HEK293 (cell line): ENCODE data around the gene CAMK2D.

Experiments used
- KLF7 ChIP-seq: fragments of 450-650 bp; formaldehyde crosslinking; IDR thresholded peaks from 2 replicates; pipeline ENCODE4 v1.5.1; 2016; ENCODE audit warnings: missing biosample characterization, missing genetic modification characterization, borderline replicate concordance
- KLF9 ChIP-seq: fragments of 450-650 bp; formaldehyde crosslinking; IDR thresholded peaks from 2 replicates; pipeline ENCODE4 v1.5.1; 2016; ENCODE audit warnings: missing biosample characterization, missing genetic modification characterization, low read depth
- SETDB1 ChIP-seq: IDR thresholded peaks from one replicate; pipeline ENCODE4 v1.6.1; 2017; ENCODE audit warnings: mild to moderate bottlenecking, low read length, moderate library complexity, mixed read lengths; ENCODE audit not compliant: insufficient read length
- SP7 ChIP-seq: fragments of 450-650 bp; formaldehyde crosslinking; IDR thresholded peaks from 2 replicates; pipeline ENCODE4 v1.5.1; 2016; ENCODE audit warnings: missing biosample characterization, missing genetic modification characterization
- ZBTB17 ChIP-seq: fragments of 450-650 bp; formaldehyde crosslinking; IDR thresholded peaks from 2 replicates; pipeline ENCODE4 v1.5.1; 2016; ENCODE audit warnings: missing biosample characterization, missing genetic modification characterization
- ZNF2 ChIP-seq: fragments of 450-650 bp; formaldehyde crosslinking; IDR thresholded peaks from 2 replicates; pipeline ENCODE4 v1.5.1; 2016; ENCODE audit warnings: missing biosample characterization, missing genetic modification characterization
- ZNF214 ChIP-seq: fragments of 450-650 bp; formaldehyde crosslinking; IDR thresholded peaks from 2 replicates; pipeline ENCODE4 v1.5.1; 2017; ENCODE audit warnings: missing biosample characterization, mild to moderate bottlenecking, missing genetic modification characterization, borderline replicate concordance
- ZNF223 ChIP-seq: fragments of 450-650 bp; formaldehyde crosslinking; IDR thresholded peaks from 2 replicates; pipeline ENCODE4 v1.5.1; 2016; ENCODE audit warnings: missing biosample characterization, missing genetic modification characterization
- ZNF324 ChIP-seq: fragments of 450-650 bp; formaldehyde crosslinking; IDR thresholded peaks from 2 replicates; pipeline ENCODE4 v1.5.1; 2016; ENCODE audit warnings: missing biosample characterization, missing genetic modification characterization
- ZNF394 ChIP-seq: fragments of 450-650 bp; formaldehyde crosslinking; IDR thresholded peaks from 2 replicates; pipeline ENCODE4 v1.5.1; 2016; ENCODE audit warnings: missing biosample characterization, missing genetic modification characterization, mild to moderate bottlenecking, moderate library complexity, borderline replicate concordance
- ZNF48 ChIP-seq: fragments of 450-650 bp; formaldehyde crosslinking; IDR thresholded peaks from 2 replicates; pipeline ENCODE4 v1.5.1; 2016; ENCODE audit warnings: missing biosample characterization, missing genetic modification characterization
- ZNF558 ChIP-seq: fragments of 450-650 bp; formaldehyde crosslinking; IDR thresholded peaks from 2 replicates; pipeline ENCODE4 v1.5.1; 2016; ENCODE audit warnings: missing biosample characterization, missing genetic modification characterization
- ZNF654 ChIP-seq: fragments of 450-650 bp; formaldehyde crosslinking; IDR thresholded peaks from 2 replicates; pipeline ENCODE4 v1.5.1; 2016; ENCODE audit warnings: low read depth, missing biosample characterization, missing genetic modification characterization
- ZNF660 ChIP-seq: fragments of 450-650 bp; IDR thresholded peaks from 2 replicates; pipeline ENCODE4 v1.5.1; 2018; ENCODE audit warnings: missing biosample characterization, mild to moderate bottlenecking, missing genetic modification characterization
- ZNF792 ChIP-seq: fragments of 450-650 bp; formaldehyde crosslinking; IDR thresholded peaks from 2 replicates; pipeline ENCODE4 v1.5.1; 2016; ENCODE audit warnings: missing biosample characterization, missing genetic modification characterization
- ZNF843 ChIP-seq: fragments of 450-650 bp; formaldehyde crosslinking; IDR thresholded peaks from 2 replicates; pipeline ENCODE4 v1.5.1; 2016; ENCODE audit warnings: missing biosample characterization, missing genetic modification characterization
- TF ChIP-seq, protein P1 (sequence below): fragments of 450-650 bp; formaldehyde crosslinking; IDR thresholded peaks from 2 replicates; pipeline ENCODE4 v1.5.1; 2016; ENCODE audit warnings: missing biosample characterization, missing genetic modification characterization
- TF ChIP-seq, protein P2 (sequence below): fragments of 450-650 bp; formaldehyde crosslinking; IDR thresholded peaks from 2 replicates; pipeline ENCODE4 v1.5.1; 2016; ENCODE audit warnings: missing biosample characterization, missing genetic modification characterization
- TF ChIP-seq, protein P3 (sequence below): fragments of 450-650 bp; formaldehyde crosslinking; IDR thresholded peaks from 2 replicates; pipeline ENCODE4 v1.5.1; 2016; ENCODE audit warnings: missing biosample characterization, missing genetic modification characterization
- TF ChIP-seq, protein P4 (sequence below): fragments of 450-650 bp; formaldehyde crosslinking; IDR thresholded peaks from 2 replicates; pipeline ENCODE4 v1.5.1; 2016; ENCODE audit warnings: missing biosample characterization, missing genetic modification characterization
- TF ChIP-seq, protein P5 (sequence below): fragments of 450-650 bp; formaldehyde crosslinking; IDR thresholded peaks from 2 replicates; pipeline ENCODE4 v1.5.1; 2016; ENCODE audit warnings: missing biosample characterization, missing genetic modification characterization
- TF ChIP-seq, protein P6 (sequence below): fragments of 450-650 bp; formaldehyde crosslinking; IDR thresholded peaks from 2 replicates; pipeline ENCODE4 v1.5.1; 2016; ENCODE audit warnings: missing biosample characterization, missing genetic modification characterization
- TF ChIP-seq, protein P7 (sequence below): fragments of 450-650 bp; formaldehyde crosslinking; IDR thresholded peaks from 2 replicates; pipeline ENCODE4 v1.5.1; 2016; ENCODE audit warnings: missing biosample characterization, missing genetic modification characterization
- TF ChIP-seq, protein P8 (sequence below): fragments of 450-650 bp; formaldehyde crosslinking; IDR thresholded peaks from 2 replicates; pipeline ENCODE4 v1.5.1; 2016; ENCODE audit warnings: missing biosample characterization, missing genetic modification characterization
- TF ChIP-seq, protein P9 (sequence below): sonication (generic); formaldehyde crosslinking; IDR thresholded peaks from 2 replicates; pipeline ENCODE4 v1.8.1; 2022; ENCODE audit warnings: mild to moderate bottlenecking, moderate library complexity, missing genetic modification reagents

The CAMK2D gene

DNA sequence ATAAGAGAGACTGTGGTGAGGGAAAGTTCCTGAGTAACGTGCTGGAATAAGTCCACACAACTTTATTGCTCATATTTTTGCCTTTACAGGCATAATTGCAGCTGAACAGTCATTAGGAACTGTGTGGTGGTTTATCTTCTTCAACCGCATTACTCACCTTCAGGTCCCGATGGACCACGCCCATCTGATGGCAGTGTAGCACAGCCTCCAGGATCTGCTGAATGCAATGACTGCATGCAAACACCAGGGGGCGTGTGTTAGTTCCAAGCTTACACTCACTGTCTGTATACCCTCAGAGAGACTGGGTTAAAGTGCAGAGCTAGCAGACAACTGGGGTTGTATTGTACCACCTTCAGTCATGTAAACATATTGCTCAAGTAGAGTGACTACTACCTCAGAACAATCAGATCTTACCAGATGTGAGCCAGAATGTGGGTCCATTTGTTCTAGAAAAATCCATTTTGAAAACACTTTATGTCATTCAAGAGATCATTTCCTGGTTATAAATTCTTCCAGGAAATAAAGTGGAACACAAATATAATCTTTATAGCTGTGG lies 214.0 kb downstream of the CAMK2D start (continued):
- TF ChIP-seq KLF7 (tag by site-specific recombination) (peak; percentile 77), ZBTB17 (tag by site-specific recombination) (peak; percentile 59; the same call in 1 of the 2 replicates), ZNF558 (tag by site-specific recombination) (0 out of 2 replicates have a peak, but pooled peaks have one; percentile 37), ZNF2 (tag by site-specific recombination) (peak; percentile 82; the same call in 1 of the 2 replicates), ZNF48 (tag by site-specific recombination) (no peak), ZNF324 (tag by site-specific recombination) (0 out of 2 replicates have a peak, but pooled peaks have one; percentile 42), ZNF843 (peak; percentile 77; the same call in 1 of the 2 replicates), ZNF654 (peak; percentile 69), ZNF214 (no peak), ZNF792 (tag by site-specific recombination) (peak; percentile 55; the same call in 1 of the 2 replicates), KLF9 (tag by site-specific recombination) (peak; percentile 96), SETDB1 (peak; percentile 23), ZNF223 (tag by site-specific recombination) (no peak), ZNF660 (tag by site-specific recombination) (peak; percentile 94), ZNF394 (tag by site-specific recombination) (0 out of 2 replicates have a peak, but pooled peaks have one; percentile 32), SP7 (peak; percentile 86)
- TF ChIP-seq, protein P1, sequence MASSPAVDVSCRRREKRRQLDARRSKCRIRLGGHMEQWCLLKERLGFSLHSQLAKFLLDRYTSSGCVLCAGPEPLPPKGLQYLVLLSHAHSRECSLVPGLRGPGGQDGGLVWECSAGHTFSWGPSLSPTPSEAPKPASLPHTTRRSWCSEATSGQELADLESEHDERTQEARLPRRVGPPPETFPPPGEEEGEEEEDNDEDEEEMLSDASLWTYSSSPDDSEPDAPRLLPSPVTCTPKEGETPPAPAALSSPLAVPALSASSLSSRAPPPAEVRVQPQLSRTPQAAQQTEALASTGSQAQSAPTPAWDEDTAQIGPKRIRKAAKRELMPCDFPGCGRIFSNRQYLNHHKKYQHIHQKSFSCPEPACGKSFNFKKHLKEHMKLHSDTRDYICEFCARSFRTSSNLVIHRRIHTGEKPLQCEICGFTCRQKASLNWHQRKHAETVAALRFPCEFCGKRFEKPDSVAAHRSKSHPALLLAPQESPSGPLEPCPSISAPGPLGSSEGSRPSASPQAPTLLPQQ = peak; percentile 64; the same call in 1 of the 2 replicates
- TF ChIP-seq, protein P2, sequence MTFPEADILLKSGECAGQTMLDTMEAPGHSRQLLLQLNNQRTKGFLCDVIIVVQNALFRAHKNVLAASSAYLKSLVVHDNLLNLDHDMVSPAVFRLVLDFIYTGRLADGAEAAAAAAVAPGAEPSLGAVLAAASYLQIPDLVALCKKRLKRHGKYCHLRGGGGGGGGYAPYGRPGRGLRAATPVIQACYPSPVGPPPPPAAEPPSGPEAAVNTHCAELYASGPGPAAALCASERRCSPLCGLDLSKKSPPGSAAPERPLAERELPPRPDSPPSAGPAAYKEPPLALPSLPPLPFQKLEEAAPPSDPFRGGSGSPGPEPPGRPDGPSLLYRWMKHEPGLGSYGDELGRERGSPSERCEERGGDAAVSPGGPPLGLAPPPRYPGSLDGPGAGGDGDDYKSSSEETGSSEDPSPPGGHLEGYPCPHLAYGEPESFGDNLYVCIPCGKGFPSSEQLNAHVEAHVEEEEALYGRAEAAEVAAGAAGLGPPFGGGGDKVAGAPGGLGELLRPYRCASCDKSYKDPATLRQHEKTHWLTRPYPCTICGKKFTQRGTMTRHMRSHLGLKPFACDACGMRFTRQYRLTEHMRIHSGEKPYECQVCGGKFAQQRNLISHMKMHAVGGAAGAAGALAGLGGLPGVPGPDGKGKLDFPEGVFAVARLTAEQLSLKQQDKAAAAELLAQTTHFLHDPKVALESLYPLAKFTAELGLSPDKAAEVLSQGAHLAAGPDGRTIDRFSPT = peak; percentile 72; the same call in 1 of the 2 replicates
- TF ChIP-seq, protein P3, sequence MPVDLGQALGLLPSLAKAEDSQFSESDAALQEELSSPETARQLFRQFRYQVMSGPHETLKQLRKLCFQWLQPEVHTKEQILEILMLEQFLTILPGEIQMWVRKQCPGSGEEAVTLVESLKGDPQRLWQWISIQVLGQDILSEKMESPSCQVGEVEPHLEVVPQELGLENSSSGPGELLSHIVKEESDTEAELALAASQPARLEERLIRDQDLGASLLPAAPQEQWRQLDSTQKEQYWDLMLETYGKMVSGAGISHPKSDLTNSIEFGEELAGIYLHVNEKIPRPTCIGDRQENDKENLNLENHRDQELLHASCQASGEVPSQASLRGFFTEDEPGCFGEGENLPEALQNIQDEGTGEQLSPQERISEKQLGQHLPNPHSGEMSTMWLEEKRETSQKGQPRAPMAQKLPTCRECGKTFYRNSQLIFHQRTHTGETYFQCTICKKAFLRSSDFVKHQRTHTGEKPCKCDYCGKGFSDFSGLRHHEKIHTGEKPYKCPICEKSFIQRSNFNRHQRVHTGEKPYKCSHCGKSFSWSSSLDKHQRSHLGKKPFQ (tag by site-specific recombination) = no peak
- TF ChIP-seq, protein P4, sequence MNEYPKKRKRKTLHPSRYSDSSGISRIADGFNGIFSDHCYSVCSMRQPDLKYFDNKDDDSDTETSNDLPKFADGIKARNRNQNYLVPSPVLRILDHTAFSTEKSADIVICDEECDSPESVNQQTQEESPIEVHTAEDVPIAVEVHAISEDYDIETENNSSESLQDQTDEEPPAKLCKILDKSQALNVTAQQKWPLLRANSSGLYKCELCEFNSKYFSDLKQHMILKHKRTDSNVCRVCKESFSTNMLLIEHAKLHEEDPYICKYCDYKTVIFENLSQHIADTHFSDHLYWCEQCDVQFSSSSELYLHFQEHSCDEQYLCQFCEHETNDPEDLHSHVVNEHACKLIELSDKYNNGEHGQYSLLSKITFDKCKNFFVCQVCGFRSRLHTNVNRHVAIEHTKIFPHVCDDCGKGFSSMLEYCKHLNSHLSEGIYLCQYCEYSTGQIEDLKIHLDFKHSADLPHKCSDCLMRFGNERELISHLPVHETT = peak; percentile 65; the same call in 1 of the 2 replicates
- TF ChIP-seq, protein P5, sequence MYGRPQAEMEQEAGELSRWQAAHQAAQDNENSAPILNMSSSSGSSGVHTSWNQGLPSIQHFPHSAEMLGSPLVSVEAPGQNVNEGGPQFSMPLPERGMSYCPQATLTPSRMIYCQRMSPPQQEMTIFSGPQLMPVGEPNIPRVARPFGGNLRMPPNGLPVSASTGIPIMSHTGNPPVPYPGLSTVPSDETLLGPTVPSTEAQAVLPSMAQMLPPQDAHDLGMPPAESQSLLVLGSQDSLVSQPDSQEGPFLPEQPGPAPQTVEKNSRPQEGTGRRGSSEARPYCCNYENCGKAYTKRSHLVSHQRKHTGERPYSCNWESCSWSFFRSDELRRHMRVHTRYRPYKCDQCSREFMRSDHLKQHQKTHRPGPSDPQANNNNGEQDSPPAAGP (tag by site-specific recombination) = no peak
- TF ChIP-seq, protein P6, sequence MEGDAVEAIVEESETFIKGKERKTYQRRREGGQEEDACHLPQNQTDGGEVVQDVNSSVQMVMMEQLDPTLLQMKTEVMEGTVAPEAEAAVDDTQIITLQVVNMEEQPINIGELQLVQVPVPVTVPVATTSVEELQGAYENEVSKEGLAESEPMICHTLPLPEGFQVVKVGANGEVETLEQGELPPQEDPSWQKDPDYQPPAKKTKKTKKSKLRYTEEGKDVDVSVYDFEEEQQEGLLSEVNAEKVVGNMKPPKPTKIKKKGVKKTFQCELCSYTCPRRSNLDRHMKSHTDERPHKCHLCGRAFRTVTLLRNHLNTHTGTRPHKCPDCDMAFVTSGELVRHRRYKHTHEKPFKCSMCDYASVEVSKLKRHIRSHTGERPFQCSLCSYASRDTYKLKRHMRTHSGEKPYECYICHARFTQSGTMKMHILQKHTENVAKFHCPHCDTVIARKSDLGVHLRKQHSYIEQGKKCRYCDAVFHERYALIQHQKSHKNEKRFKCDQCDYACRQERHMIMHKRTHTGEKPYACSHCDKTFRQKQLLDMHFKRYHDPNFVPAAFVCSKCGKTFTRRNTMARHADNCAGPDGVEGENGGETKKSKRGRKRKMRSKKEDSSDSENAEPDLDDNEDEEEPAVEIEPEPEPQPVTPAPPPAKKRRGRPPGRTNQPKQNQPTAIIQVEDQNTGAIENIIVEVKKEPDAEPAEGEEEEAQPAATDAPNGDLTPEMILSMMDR (tag by site-specific recombination) = peak; percentile 80
- TF ChIP-seq, protein P7, sequence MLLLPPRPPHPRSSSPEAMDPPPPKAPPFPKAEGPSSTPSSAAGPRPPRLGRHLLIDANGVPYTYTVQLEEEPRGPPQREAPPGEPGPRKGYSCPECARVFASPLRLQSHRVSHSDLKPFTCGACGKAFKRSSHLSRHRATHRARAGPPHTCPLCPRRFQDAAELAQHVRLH (tag by site-specific recombination) = peak; percentile 56; the same call in 1 of the 2 replicates
- TF ChIP-seq, protein P8, sequence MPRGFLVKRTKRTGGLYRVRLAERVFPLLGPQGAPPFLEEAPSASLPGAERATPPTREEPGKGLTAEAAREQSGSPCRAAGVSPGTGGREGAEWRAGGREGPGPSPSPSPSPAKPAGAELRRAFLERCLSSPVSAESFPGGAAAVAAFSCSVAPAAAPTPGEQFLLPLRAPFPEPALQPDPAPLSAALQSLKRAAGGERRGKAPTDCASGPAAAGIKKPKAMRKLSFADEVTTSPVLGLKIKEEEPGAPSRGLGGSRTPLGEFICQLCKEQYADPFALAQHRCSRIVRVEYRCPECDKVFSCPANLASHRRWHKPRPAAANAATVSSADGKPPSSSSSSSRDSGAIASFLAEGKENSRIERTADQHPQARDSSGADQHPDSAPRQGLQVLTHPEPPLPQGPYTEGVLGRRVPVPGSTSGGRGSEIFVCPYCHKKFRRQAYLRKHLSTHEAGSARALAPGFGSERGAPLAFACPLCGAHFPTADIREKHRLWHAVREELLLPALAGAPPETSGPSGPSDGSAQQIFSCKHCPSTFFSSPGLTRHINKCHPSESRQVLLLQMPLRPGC (tag by site-specific recombination) = peak; percentile 69; the same call in 1 of the 2 replicates
- TF ChIP-seq, protein P9, sequence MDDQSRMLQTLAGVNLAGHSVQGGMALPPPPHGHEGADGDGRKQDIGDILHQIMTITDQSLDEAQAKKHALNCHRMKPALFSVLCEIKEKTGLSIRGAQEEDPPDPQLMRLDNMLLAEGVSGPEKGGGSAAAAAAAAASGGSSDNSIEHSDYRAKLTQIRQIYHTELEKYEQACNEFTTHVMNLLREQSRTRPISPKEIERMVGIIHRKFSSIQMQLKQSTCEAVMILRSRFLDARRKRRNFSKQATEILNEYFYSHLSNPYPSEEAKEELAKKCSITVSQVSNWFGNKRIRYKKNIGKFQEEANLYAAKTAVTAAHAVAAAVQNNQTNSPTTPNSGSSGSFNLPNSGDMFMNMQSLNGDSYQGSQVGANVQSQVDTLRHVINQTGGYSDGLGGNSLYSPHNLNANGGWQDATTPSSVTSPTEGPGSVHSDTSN (CRISPR knock-in tag) = no peak
